Measurements from ENCODE around the gene FOXC2. TPM values are rescaled to one million over a fixed set of nuclear protein-coding genes. Genes with fewer than 3 reads are reported as not detected.

FOXC2 gene
- polyA plus RNA-seq, 3 donors, result not detected

DNA sequence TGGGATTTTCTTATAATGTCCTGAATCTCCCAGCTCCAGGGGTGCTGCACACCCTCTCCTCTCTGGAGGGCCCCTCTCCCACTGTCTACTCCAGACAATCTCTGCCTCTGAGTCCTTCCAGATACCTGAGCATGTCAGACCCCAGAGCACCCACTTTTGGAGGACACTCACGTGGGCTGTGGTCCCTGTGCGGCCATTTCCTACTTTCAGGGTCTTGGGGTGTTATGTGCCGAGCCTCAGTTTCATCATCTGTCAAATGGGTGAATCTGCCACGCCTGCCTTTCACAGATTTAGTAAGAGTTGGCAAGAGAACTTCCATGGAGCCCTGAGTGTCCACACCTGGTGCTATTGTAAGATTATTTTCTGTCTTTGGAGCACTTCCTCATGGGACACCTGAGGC is 8.0 kb downstream of the FOXC2 start:
- H3K36me3 Mint-ChIP-seq, result peaks cover 0 to 6% of the 10 kb centered on the region in 2 donors
- H3K27me3 Mint-ChIP-seq (ENCODE audit: low read depth in 3 of 3), result peaks cover 67 to 94% (median 83%) of the 10 kb centered on the region in 3 donors
- peaks cover 12 to 17% of the 10 kb centered on the region in 2 donors for H3K4me1 ChIP-seq (ENCODE audit: control insufficient read depth in 1 of 2, insufficient read depth in 2 of 2, low read length in 2 of 2)
- H4K20me1 ChIP-seq (ENCODE audit: insufficient read depth, low read length), result no peaks in the 10 kb centered on the region
- peaks cover 0 to 11% (median 5%) of the 10 kb centered on the region in 7 donors for H3K9me3 Mint-ChIP-seq
- TF ChIP-seq, protein P1, sequence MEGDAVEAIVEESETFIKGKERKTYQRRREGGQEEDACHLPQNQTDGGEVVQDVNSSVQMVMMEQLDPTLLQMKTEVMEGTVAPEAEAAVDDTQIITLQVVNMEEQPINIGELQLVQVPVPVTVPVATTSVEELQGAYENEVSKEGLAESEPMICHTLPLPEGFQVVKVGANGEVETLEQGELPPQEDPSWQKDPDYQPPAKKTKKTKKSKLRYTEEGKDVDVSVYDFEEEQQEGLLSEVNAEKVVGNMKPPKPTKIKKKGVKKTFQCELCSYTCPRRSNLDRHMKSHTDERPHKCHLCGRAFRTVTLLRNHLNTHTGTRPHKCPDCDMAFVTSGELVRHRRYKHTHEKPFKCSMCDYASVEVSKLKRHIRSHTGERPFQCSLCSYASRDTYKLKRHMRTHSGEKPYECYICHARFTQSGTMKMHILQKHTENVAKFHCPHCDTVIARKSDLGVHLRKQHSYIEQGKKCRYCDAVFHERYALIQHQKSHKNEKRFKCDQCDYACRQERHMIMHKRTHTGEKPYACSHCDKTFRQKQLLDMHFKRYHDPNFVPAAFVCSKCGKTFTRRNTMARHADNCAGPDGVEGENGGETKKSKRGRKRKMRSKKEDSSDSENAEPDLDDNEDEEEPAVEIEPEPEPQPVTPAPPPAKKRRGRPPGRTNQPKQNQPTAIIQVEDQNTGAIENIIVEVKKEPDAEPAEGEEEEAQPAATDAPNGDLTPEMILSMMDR (IDR thresholded peaks at IDR 0.05), result no peak
- no peak overlapping the region for H2AFZ ChIP-seq (ENCODE audit: insufficient read depth, low read depth, low read length, poor library complexity, severe bottlenecking)
- H3K4me1 Mint-ChIP-seq, result peaks cover 13% of the 10 kb centered on the region
- H3K36me3 ChIP-seq (replicated peaks in 1 of 2; ENCODE audit: control insufficient read depth in 1 of 2, insufficient read depth in 2 of 2, low read length in 2 of 2), result no peaks in the 10 kb centered on the region
- no peak overlapping the region for H3K9ac ChIP-seq (ENCODE audit: insufficient read depth, low read length, poor library complexity, severe bottlenecking)
- H3K27ac Mint-ChIP-seq, result no peak overlapping the region
- H3K27me3 ChIP-seq (ENCODE audit: control insufficient read depth in 2 of 2, insufficient read depth in 2 of 2, low read length in 2 of 2), result peaks cover 32 to 78% of the 10 kb centered on the region in 2 donors
- no peak overlapping the region for H3K4me2 ChIP-seq (replicated peaks; ENCODE audit: extremely low read depth, low read length, poor library complexity, severe bottlenecking)
- WGBS (ENCODE audit: insufficient coverage), result 74% methylated on average over 4 of the region's 4 CpGs
- H3K79me2 ChIP-seq (ENCODE audit: insufficient read depth, low read length), result no peaks in the 10 kb centered on the region
- peak overlapping the region in 1 of 2 donors; percentile 96 for H3K4me3 Mint-ChIP-seq
- H3K9me3 ChIP-seq (replicated peaks in 1 of 2; ENCODE audit: control insufficient read depth in 1 of 2, insufficient read depth in 1 of 2, low read length in 2 of 2), result peaks cover 7 to 11% of the 10 kb centered on the region in 2 donors
- H3K27ac ChIP-seq (ENCODE audit: low read depth in 1 of 2, low read length in 2 of 2), result no peak overlapping the region
- H3K4me3 ChIP-seq (replicated peaks in 1 of 3; ENCODE audit: low read depth in 2 of 3, low read length in 3 of 3), result no peak overlapping the region
- DNase-seq, result no peak
- intact Hi-C loops (cut with micrococcal nuclease), result no loop called here

GRCh38 chr16:86575095-86575685 is 8.6 kb downstream of the FOXC2 start:
- H3K36me3 ChIP-seq (replicated peaks in 1 of 2; ENCODE audit: control insufficient read depth in 1 of 2, insufficient read depth in 2 of 2, low read length in 2 of 2), result no peaks in the 10 kb centered on the region
- Mint-ChIP-seq H3K27ac (no peak overlapping the region), H3K36me3 (peaks cover 0 to 6% of the 10 kb centered on the region in 2 donors), H3K9me3 (peaks cover 0 to 11% (median 5%) of the 10 kb centered on the region in 7 donors), H3K4me1 (peaks cover 13% of the 10 kb centered on the region), H3K27me3 (ENCODE audit: low read depth in 3 of 3) (peaks cover 68 to 94% (median 83%) of the 10 kb centered on the region in 3 donors), H3K4me3 (peak overlapping the region in 1 of 2 donors; percentile 96)
- H3K4me2 ChIP-seq (replicated peaks; ENCODE audit: extremely low read depth, low read length, poor library complexity, severe bottlenecking), result peak overlapping the region; percentile 74
- DNase-seq, result no peak
- 75% methylated on average over 7 of the region's 17 CpGs for WGBS (ENCODE audit: insufficient coverage)
- intact Hi-C loops (cut with micrococcal nuclease), result no loop called here
- TF ChIP-seq, protein P1 (IDR thresholded peaks at IDR 0.05), result no peak
- H3K9me3 ChIP-seq (replicated peaks in 1 of 2; ENCODE audit: control insufficient read depth in 1 of 2, insufficient read depth in 1 of 2, low read length in 2 of 2), result peaks cover 7 to 11% of the 10 kb centered on the region in 2 donors
- H2AFZ ChIP-seq (ENCODE audit: insufficient read depth, low read depth, low read length, poor library complexity, severe bottlenecking), result peak overlapping the region; percentile 68
- peaks cover 12 to 17% of the 10 kb centered on the region in 2 donors for H3K4me1 ChIP-seq (ENCODE audit: control insufficient read depth in 1 of 2, insufficient read depth in 2 of 2, low read length in 2 of 2)
- no peaks in the 10 kb centered on the region for H3K79me2 ChIP-seq (ENCODE audit: insufficient read depth, low read length)
- H3K9ac ChIP-seq (ENCODE audit: insufficient read depth, low read length, poor library complexity, severe bottlenecking), result no peak overlapping the region
- peak overlapping the region in 1 of 3 experiments; percentile 73 for H3K4me3 ChIP-seq (replicated peaks in 1 of 3; ENCODE audit: low read depth in 2 of 3, low read length in 3 of 3)
- H3K27me3 ChIP-seq (ENCODE audit: control insufficient read depth in 2 of 2, insufficient read depth in 2 of 2, low read length in 2 of 2), result peaks cover 27 to 79% of the 10 kb centered on the region in 2 donors
- H3K27ac ChIP-seq (ENCODE audit: low read depth in 1 of 2, low read length in 2 of 2), result no peak overlapping the region
- no peaks in the 10 kb centered on the region for H4K20me1 ChIP-seq (ENCODE audit: insufficient read depth, low read length)

Measured in CD14-positive monocyte (primary cell).